HG03039 (cell line): ENCODE results near the gene STUB1.

Experiments used
- ATAC-seq: cut with Tn5 transposase; IDR thresholded peaks from one replicate; pipeline ENCODE4 v1.9.1; 2021; ENCODE audit warnings: mild to moderate bottlenecking, moderate library complexity; ENCODE audit not compliant: unreplicated experiment

The STUB1 gene

DNA sequence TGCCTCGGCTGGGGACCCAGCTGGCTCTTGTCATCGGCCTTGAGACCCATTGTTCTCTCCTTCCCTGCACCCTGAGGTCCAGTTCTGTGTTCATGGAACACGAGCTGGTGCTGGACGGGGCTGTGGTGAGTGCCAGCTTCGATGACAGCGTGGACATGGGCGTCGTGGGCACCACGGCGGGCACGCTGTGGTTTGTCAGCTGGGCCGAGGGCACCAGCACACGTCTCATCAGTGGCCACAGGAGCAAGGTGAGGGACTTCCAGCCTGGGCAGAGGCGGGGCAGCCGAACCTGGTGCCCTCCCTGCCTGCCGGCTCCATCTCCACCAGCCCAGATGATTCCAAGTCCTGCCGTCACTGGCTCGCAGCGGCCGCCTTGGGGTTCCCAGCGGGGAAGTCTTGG is 17.6 kb upstream of the STUB1 start:
- no peak for ATAC-seq

DNA sequence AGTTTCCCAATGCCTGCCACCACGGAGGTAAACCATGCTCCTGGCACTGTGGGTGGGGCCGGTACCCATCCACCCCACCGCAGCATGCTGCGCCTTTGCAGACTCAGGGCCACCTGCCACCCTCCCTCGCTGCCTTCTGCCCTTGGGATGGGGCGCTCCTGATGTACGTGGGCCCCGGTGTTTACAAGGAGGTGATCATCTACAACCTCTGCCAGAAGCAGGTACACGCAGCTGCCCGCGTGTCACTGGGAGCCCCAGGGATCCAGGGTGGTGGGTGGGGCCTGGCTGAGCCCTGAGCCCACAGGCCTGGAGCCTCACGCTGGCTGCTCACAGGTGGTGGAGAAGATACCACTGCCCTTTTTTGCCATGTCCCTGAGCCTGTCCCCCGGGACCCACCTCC is 13.6 kb upstream of the STUB1 start:
- ATAC-seq = no peak

- no peak for ATAC-seq
Measured at GRCh38 chr16:667113-667779, 13.0 kb upstream of the STUB1 start.

DNA sequence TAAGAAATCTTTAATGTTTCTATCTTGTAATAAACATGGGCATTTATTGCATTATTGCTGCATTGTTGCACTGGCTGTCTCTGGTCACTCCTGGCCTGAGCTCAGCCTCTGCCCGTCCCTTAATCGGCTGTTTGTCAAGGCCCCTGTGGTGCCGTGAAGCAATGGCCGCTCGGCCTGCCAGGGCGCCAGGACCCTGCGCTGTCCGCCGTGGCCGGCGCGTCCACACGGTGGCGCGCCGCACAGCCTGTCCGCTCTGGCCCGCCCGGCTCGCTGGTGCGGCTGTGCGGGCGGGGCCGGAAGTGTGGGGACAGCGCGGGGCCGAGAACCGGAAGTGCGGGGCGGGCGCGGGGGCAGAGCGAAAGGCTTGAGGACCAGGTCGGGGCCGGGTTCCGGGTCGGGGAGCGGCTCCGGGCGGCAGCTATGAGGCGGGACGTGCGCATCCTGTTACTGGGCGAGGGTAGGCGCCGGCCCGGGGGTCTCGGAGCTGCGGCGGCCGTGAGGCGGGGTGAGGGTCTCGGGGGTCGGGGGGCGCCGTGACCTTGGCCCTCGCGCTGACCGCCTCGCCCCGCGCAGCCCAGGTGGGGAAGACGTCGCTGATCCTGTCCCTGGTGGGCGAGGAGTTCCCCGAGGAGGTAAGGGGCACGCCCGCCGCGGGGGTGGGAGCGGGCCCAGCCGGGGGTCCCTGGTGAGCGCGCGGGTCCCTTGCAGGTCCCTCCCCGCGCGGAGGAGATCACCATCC is 12.3 kb upstream of the STUB1 start, which contains the start of gene RHOT2:
Gene RHOT2 (plus strand): TSS at position 353 of the 739 bp plus-strand sequence. CDS start 68 bp downstream, at position 421.
- ATAC-seq = peak; percentile 74

- no peak for ATAC-seq
Measured at GRCh38 chr16:668519-669171, 11.6 kb upstream of the STUB1 start.

- no peak for ATAC-seq
Measured at GRCh38 chr16:669666-670065, 10.5 kb upstream of the STUB1 start.

DNA sequence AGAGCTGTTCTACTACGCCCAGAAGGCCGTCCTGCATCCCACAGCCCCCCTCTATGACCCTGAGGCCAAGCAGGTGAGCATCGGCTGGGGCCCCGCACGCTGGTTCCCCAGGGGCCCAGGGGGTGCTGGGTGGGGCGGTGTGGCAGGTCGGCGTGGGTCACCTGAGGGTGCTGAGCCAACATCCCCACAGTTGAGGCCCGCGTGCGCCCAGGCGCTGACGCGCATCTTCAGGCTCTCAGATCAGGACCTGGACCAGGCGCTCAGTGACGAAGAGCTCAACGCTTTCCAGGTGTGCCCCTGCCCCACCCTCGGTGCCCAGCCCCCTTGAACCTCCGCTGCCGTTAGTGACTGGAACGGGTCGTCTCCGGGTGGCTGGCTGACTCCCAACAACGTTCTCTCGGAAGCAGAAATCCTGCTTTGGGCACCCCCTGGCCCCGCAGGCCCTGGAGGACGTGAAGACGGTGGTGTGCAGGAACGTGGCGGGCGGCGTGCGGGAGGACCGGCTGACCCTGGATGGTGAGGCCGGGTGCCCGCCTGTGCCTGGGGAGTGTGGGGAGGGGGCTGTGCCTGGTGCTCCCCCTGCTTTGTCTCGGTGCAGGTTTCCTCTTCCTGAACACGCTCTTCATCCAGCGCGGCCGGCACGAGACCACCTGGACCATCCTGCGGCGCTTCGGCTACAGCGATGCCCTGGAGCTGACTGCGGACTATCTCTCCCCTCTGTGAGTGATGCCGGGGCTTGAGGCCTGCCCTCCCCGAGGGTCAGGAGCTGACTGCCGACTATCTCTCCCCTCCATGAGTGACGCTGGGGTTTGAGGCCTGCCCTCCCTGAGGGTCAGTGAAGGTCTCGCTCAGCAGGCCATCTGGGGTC is 9.5 kb upstream of the STUB1 start:
- ATAC-seq = no peak

- no peak for ATAC-seq
Measured at GRCh38 chr16:671353-672131, 8.7 kb upstream of the STUB1 start.

DNA sequence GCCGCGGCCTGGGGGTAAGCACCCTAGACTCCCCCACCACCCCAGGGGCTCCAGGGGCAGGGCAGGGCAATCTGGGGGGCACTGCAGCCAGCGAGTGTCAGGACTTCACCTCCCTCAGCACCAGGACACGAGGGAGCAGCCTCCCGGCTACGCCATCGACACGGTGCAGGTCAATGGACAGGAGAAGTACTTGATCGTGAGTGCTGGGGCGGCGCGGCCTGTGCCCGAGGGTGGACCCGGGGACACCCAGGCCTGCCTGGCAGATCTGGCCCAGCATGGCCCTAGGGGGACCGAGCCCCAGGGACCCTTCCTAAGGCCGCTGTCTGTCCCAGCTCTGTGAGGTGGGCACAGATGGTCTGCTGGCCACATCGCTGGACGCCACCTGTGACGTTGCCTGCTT is 7.8 kb upstream of the STUB1 start:
- no peak for ATAC-seq

DNA sequence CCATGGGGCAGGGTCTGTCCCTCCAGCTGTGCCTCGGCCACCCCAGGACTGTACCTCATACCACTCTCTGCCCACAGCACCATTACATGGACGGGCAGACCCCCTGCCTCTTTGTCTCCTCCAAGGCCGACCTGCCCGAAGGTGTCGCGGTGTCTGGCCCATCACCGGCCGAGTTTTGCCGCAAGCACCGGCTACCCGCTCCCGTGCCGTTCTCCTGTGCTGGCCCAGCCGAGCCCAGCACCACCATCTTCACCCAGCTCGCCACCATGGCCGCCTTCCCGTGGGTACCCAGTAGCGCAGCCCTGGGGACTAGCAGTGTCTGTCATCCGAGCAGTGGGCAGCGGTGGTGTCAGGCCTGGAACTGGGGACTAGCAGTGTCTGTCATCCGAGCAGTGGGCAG is 7.4 kb upstream of the STUB1 start:
- no peak for ATAC-seq

GRCh38 chr16:673399-673991 is 6.7 kb upstream of the STUB1 start:
- no peak for ATAC-seq

- no peak for ATAC-seq
Measured at GRCh38 chr16:674214-674881, 5.9 kb upstream of the STUB1 start.

- ATAC-seq = no peak
Measured at GRCh38 chr16:674968-675883, 5.0 kb upstream of the STUB1 start, which contains the start of gene RHBDL1. TSS of gene RHBDL1 (plus strand) at chr16:675671. CDS start at chr16:675791, 120 bp downstream.

DNA sequence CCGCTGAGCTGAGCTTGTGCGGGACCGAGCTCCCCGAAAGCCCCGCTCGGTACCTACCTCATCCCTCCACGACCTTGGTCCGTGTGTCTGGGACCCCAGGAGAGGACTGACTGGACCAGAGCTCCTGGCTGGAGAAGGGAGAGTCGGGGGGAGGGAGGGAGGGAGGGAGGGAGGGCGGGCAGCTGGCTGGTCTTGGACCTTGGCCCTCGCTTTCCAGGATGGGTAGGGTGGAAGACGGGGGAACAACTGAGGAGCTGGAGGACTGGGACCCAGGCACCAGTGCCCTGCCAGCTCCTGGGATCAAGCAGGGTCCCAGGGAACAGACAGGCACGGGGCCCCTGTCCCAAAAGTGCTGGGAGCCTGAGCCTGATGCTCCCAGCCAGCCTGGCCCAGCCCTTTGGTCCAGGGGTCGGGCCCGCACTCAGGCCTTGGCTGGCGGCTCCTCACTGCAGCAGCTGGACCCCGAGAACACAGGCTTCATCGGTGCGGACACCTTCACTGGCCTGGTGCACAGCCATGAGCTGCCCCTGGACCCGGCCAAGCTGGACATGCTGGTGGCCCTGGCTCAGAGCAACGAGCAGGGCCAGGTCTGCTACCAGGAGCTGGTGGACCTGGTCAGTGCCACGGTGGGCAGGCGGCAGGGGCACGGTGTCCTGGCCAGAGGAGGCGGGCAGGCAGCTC is 4.2 kb upstream of the STUB1 start:
- no peak for ATAC-seq

GRCh38 chr16:676565-676902 is 3.7 kb upstream of the STUB1 start:
- ATAC-seq = no peak

- ATAC-seq = no peak
Measured at GRCh38 chr16:676913-677312, 3.3 kb upstream of the STUB1 start.

- ATAC-seq = no peak
Measured at GRCh38 chr16:677316-678190, 2.7 kb upstream of the STUB1 start.
